ENCODE measurements around the gene PDILT. TPM values are rescaled to one million over a fixed set of nuclear protein-coding genes. Genes with fewer than 3 reads are reported as not detected.
A peak's percentile ranks its signal among the peaks of the same experiment; 100 is the strongest.
"Not testable (repeated sequence)": the region's sequence is repeated elsewhere in the genome, so short reads cannot be mapped to it uniquely, and the experiment has no call there.

Gene PDILT, protein sequence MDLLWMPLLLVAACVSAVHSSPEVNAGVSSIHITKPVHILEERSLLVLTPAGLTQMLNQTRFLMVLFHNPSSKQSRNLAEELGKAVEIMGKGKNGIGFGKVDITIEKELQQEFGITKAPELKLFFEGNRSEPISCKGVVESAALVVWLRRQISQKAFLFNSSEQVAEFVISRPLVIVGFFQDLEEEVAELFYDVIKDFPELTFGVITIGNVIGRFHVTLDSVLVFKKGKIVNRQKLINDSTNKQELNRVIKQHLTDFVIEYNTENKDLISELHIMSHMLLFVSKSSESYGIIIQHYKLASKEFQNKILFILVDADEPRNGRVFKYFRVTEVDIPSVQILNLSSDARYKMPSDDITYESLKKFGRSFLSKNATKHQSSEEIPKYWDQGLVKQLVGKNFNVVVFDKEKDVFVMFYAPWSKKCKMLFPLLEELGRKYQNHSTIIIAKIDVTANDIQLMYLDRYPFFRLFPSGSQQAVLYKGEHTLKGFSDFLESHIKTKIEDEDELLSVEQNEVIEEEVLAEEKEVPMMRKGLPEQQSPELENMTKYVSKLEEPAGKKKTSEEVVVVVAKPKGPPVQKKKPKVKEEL
- not detected in 2 replicates for total RNA-seq
- long read RNA-seq, result 0 reads

DNA sequence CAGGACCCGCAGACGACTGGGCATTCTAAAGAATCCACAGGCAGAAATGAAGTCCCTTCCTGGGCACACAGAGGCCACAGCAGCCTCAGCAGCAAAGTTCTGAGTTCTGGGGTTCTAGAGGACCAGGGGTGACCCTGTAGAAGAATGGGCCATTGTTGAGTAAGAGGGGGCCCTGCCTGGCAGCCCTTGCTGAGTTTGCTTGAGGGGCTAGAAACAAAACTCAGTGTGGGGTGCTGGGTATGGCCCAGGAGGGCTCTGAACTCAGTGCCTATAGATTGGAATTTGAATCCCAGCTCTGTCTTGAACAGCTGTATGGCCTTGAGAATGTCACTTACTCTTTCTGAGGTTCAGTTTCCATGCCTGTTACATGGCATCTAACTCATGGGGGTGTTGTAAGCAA lies at the start of gene PDILT:
Gene PDILT (minus strand): TSS at position 101 of the 400 bp plus-strand sequence. CDS start 5,437 bp downstream, outside the sequence.
- H3K4me1 Mint-ChIP-seq (ENCODE audit: unreplicated experiment), result peaks cover 5% of the 10 kb centered on the region
- no peaks in the 10 kb centered on the region for H3K36me3 Mint-ChIP-seq (ENCODE audit: unreplicated experiment)
- TF ChIP-seq, protein P1, sequence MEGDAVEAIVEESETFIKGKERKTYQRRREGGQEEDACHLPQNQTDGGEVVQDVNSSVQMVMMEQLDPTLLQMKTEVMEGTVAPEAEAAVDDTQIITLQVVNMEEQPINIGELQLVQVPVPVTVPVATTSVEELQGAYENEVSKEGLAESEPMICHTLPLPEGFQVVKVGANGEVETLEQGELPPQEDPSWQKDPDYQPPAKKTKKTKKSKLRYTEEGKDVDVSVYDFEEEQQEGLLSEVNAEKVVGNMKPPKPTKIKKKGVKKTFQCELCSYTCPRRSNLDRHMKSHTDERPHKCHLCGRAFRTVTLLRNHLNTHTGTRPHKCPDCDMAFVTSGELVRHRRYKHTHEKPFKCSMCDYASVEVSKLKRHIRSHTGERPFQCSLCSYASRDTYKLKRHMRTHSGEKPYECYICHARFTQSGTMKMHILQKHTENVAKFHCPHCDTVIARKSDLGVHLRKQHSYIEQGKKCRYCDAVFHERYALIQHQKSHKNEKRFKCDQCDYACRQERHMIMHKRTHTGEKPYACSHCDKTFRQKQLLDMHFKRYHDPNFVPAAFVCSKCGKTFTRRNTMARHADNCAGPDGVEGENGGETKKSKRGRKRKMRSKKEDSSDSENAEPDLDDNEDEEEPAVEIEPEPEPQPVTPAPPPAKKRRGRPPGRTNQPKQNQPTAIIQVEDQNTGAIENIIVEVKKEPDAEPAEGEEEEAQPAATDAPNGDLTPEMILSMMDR (IDR thresholded peaks at IDR 0.05), result no peak
- H3K9me3 Mint-ChIP-seq (ENCODE audit: unreplicated experiment), result no peaks in the 10 kb centered on the region
- H3K4me3 Mint-ChIP-seq (ENCODE audit: unreplicated experiment), result no peak within 1 kb of the TSS
- DNase-seq (ENCODE audit: extremely low spot score, unreplicated experiment), result no peak
- no peaks in the 10 kb centered on the region for H3K27me3 Mint-ChIP-seq (ENCODE audit: unreplicated experiment)
- H3K27ac Mint-ChIP-seq (ENCODE audit: unreplicated experiment), result no peak within 1 kb of the TSS

DNA sequence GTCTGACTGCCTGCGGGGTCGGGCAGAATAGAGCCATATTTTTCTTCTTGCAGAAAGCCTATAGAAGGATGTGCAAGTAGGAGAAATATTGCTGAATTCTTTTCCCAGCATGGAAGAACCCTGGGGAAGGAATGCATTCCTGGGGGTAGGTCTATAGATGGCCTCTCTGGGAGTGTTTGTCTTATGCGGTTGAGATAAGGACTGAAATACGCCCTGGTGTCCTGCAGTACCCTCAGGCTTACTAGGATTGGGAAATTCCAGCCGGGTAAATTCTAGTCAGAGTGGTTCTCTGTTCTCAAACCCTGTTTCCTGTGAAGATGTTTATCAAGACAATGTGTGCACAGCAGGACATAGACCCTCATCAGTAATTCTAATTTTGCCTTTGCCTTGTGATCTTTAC lies 49.1 kb upstream of the PDILT start:
- H3K36me3 Mint-ChIP-seq (ENCODE audit: unreplicated experiment); H3K4me3 Mint-ChIP-seq (ENCODE audit: unreplicated experiment); H3K9me3 Mint-ChIP-seq (ENCODE audit: unreplicated experiment); H3K27ac Mint-ChIP-seq (ENCODE audit: unreplicated experiment); H3K4me1 Mint-ChIP-seq (ENCODE audit: unreplicated experiment); H3K27me3 Mint-ChIP-seq (ENCODE audit: unreplicated experiment); DNase-seq (ENCODE audit: extremely low spot score, unreplicated experiment): not testable (repeated sequence)

DNA sequence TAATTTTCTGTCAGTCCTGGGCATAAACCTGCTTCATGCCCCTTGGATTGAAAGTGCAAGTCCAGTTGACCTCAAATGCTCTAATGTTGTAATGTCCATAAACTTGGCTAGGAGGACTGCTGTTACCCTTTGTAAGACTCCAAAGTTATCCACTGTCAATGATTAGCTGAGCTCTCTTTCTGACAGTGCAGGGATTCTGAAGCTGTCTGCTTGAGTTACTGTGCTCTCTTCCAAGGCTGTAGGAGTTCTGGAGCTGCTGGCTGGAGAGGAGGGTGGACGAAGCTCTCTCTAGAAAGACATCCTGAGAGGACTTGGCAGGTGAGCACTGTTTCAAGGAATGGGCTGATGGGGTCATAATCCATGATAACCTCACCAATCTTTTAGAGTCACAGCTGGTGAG lies 46.8 kb upstream of the PDILT start, which contains the start of gene ACSM2A:
Gene ACSM2A (plus strand): TSS at position 158 of the 400 bp plus-strand sequence. CDS start 8,594 bp downstream, outside the sequence.
- not testable (repeated sequence) for H3K27ac Mint-ChIP-seq (ENCODE audit: unreplicated experiment); H3K4me1 Mint-ChIP-seq (ENCODE audit: unreplicated experiment); DNase-seq (ENCODE audit: extremely low spot score, unreplicated experiment); H3K4me3 Mint-ChIP-seq (ENCODE audit: unreplicated experiment); H3K36me3 Mint-ChIP-seq (ENCODE audit: unreplicated experiment); H3K27me3 Mint-ChIP-seq (ENCODE audit: unreplicated experiment); H3K9me3 Mint-ChIP-seq (ENCODE audit: unreplicated experiment)

DNA sequence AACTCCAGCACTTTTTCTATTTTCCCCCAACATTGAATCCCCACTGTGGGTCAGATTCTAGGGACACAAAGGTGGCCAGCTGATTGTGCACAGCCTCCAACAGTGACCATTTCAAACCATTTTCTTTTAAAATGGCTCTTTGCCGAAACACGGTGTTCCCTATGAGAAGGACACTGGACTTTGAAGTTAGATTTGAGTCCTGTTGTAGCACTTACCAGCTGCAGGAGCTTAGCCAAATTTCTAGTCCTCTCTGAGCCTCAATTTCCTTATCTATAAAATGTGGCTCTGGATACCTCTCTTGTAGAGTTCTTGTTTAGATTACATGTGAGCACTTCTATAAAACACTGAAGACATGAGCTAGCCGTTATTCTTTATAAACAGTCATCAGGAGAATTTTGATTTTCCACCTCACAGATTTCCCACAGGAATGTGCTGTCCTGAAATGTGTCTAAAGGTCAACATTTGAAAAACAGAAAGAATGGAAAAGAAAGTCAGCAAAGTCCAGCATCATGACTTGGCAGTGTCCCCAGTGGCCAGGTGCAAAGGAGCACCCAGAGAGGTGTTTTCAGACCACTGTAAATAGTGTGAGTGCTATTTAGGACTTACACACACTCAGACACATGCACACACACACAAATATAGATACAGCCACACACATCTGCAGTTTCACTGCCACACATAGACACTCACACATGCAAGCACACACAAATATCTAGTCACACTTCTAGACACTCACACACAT lies 42.3 kb upstream of the PDILT start:
- H3K4me1 Mint-ChIP-seq (ENCODE audit: unreplicated experiment); H3K4me3 Mint-ChIP-seq (ENCODE audit: unreplicated experiment); H3K9me3 Mint-ChIP-seq (ENCODE audit: unreplicated experiment); H3K27ac Mint-ChIP-seq (ENCODE audit: unreplicated experiment); DNase-seq (ENCODE audit: extremely low spot score, unreplicated experiment); H3K36me3 Mint-ChIP-seq (ENCODE audit: unreplicated experiment); H3K27me3 Mint-ChIP-seq (ENCODE audit: unreplicated experiment): not testable (repeated sequence)

DNA sequence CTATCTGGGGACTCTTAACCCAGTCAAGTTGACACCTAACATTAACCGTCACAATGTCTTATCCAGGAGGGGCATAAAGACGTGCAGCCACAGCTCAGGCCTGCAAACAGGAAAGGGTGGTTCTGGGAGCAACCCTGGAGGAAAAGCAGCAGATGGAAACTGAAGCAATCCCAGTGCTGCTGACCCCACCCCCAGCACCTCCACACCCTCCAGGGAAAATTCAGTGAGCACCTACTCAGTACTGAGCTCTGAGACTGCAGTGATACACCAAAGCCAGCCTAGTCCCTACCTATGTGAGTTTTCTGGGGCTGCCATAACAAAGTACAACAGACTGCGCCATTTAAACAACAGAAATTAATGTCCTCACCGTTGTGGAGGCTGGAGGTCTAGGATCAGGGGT lies 37.3 kb upstream of the PDILT start:
- not testable (repeated sequence) for H3K4me3 Mint-ChIP-seq (ENCODE audit: unreplicated experiment); DNase-seq (ENCODE audit: extremely low spot score, unreplicated experiment); H3K36me3 Mint-ChIP-seq (ENCODE audit: unreplicated experiment); H3K27ac Mint-ChIP-seq (ENCODE audit: unreplicated experiment); H3K27me3 Mint-ChIP-seq (ENCODE audit: unreplicated experiment); H3K9me3 Mint-ChIP-seq (ENCODE audit: unreplicated experiment)
- peaks cover 10% of the 10 kb centered on the region for H3K4me1 Mint-ChIP-seq (ENCODE audit: unreplicated experiment)

DNA sequence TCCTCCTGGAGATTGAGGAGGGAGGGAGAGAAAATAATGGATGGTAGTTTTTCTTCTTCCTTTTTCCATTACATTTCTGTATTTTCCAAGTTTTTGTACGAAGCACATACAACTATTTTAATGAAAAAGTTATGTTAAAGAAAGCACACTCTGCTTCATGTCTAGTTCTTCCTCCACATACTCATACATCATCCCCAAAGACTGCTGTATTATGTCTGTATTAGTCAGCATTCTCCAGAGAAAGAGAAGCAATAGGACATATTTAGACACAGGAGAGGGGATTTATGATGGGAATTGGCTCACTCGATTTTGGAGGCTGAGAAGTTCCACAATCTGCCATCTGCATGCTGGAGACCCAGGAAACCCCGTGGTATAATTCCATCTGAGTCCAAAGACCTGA lies 36.7 kb upstream of the PDILT start:
- H3K27me3 Mint-ChIP-seq (ENCODE audit: unreplicated experiment), result no peaks in the 10 kb centered on the region
- DNase-seq (ENCODE audit: extremely low spot score, unreplicated experiment), result no peak
- peaks cover 10% of the 10 kb centered on the region for H3K4me1 Mint-ChIP-seq (ENCODE audit: unreplicated experiment)
- peak overlapping the region; percentile 81 for H3K27ac Mint-ChIP-seq (ENCODE audit: unreplicated experiment)
- TF ChIP-seq, protein P1 (IDR thresholded peaks at IDR 0.05), result no peak
- no peak overlapping the region for H3K4me3 Mint-ChIP-seq (ENCODE audit: unreplicated experiment)
- no peaks in the 10 kb centered on the region for H3K36me3 Mint-ChIP-seq (ENCODE audit: unreplicated experiment)
- H3K9me3 Mint-ChIP-seq (ENCODE audit: unreplicated experiment), result no peaks in the 10 kb centered on the region

DNA sequence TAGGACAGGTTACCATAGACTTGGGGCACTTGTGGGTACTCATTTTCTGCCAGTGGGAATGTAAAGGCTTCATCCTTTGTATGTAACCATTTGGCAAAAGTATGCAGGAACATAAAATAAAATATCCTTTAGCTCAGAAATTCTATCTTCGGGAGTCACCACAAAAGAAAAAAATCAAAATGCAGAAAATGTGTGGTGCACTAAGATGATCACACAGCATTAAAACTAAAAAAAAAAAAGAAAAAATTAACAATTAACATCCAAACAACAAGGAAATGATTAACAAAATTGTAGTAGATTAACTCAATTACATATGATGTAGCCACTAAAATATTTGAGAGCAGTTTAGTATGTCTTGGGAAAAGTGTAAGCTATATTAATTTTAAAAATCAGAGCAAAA lies 36.2 kb upstream of the PDILT start:
- not testable (repeated sequence) for H3K9me3 Mint-ChIP-seq (ENCODE audit: unreplicated experiment); H3K27me3 Mint-ChIP-seq (ENCODE audit: unreplicated experiment); DNase-seq (ENCODE audit: extremely low spot score, unreplicated experiment); H3K36me3 Mint-ChIP-seq (ENCODE audit: unreplicated experiment); H3K4me3 Mint-ChIP-seq (ENCODE audit: unreplicated experiment)
- peak overlapping the region; percentile 67 for H3K27ac Mint-ChIP-seq (ENCODE audit: unreplicated experiment)
- H3K4me1 Mint-ChIP-seq (ENCODE audit: unreplicated experiment), result peaks cover 10% of the 10 kb centered on the region

DNA sequence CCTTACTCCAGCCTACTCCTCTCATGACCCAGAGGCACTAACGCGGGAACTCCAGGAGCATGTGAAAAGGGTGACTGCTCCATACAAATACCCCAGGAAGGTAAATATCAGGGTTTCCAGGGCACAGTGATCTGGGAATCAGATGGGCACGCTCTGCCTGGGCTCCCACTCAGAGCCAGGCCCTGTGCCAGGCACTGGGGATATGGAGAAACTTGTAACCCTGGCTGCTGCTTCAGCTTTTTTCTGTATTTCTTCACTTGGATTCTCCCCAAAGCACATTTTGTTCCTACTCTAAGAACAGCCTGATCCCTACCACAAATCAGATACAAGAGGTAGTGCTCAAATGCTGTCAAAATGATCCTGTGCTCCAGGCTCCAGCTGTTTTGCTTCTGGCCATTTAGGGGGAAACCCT lies 35.3 kb upstream of the PDILT start:
- H3K27ac Mint-ChIP-seq (ENCODE audit: unreplicated experiment); H3K4me3 Mint-ChIP-seq (ENCODE audit: unreplicated experiment); DNase-seq (ENCODE audit: extremely low spot score, unreplicated experiment); H3K36me3 Mint-ChIP-seq (ENCODE audit: unreplicated experiment); H3K9me3 Mint-ChIP-seq (ENCODE audit: unreplicated experiment); H3K27me3 Mint-ChIP-seq (ENCODE audit: unreplicated experiment): not testable (repeated sequence)
- peaks cover 10% of the 10 kb centered on the region for H3K4me1 Mint-ChIP-seq (ENCODE audit: unreplicated experiment)

DNA sequence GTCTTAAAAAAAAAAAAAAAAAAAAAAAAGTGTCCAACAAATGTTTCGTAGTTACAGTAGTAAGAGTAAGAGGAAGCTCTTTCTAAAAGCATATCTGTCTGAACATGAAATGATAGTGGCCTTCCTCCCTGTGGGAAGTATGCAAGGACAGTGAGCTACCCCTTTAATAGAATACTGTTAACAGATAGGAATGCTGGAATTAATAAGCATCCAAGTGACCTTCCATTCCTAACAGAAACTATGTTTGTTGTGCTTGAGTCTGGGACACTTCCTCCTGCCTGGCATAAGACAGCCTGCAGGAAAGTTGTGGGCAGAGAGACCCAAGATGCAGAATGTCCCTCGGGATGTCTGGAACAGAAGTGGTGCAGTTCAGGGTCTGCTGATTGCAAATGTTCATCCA lies 34.4 kb upstream of the PDILT start:
- not testable (repeated sequence) for H3K9me3 Mint-ChIP-seq (ENCODE audit: unreplicated experiment); H3K27me3 Mint-ChIP-seq (ENCODE audit: unreplicated experiment); H3K36me3 Mint-ChIP-seq (ENCODE audit: unreplicated experiment); H3K4me3 Mint-ChIP-seq (ENCODE audit: unreplicated experiment); DNase-seq (ENCODE audit: extremely low spot score, unreplicated experiment); H3K27ac Mint-ChIP-seq (ENCODE audit: unreplicated experiment)
- peaks cover 10% of the 10 kb centered on the region for H3K4me1 Mint-ChIP-seq (ENCODE audit: unreplicated experiment)
